ENCODE measurements around the gene RUFY1.

DNA sequence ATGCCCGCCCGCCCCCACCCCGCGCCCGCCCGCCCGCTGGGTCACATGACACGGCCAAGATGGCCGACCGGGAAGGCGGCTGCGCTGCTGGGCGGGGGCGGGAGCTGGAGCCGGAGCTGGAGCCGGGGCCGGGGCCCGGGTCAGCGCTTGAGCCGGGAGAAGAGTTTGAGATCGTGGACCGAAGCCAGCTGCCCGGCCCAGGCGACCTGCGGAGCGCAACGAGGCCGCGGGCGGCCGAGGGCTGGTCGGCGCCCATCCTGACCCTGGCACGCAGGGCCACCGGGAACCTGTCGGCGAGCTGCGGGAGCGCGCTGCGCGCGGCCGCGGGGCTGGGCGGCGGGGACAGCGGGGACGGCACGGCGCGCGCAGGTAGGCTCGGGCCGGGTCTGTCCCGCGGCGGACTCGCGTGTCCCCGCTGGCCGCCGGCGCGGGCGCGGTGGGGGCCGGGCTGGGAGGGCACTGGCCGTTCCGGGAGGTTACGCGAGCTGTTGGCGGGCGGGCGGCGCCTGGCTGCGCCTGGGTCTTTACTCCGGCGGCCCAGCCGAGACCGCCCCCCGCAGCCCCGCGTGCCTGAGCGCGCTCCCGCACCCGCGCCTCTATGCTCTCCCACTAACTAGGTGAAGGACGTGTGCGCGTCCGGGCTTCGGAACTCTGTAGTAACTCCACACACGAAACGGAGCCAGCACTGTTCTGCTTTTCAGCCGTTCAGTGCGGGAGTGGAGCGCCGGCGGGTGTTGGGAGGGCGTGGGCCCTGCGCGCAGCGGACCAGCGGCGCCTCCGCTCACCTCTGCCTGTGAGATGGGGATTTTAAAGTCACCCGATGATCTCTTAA, at the start of gene RUFY1:
- TF ChIP-seq, protein P1, sequence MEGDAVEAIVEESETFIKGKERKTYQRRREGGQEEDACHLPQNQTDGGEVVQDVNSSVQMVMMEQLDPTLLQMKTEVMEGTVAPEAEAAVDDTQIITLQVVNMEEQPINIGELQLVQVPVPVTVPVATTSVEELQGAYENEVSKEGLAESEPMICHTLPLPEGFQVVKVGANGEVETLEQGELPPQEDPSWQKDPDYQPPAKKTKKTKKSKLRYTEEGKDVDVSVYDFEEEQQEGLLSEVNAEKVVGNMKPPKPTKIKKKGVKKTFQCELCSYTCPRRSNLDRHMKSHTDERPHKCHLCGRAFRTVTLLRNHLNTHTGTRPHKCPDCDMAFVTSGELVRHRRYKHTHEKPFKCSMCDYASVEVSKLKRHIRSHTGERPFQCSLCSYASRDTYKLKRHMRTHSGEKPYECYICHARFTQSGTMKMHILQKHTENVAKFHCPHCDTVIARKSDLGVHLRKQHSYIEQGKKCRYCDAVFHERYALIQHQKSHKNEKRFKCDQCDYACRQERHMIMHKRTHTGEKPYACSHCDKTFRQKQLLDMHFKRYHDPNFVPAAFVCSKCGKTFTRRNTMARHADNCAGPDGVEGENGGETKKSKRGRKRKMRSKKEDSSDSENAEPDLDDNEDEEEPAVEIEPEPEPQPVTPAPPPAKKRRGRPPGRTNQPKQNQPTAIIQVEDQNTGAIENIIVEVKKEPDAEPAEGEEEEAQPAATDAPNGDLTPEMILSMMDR (IDR thresholded peaks at IDR 0.05; ENCODE audit: poor library complexity) = peak; percentile 5
- TF ChIP-seq EZH2 (IDR thresholded peaks at IDR 0.05; ENCODE audit: borderline replicate concordance) = no peak

All from hepatocyte (in vitro differentiated cells).